Measurements from ENCODE around the gene SH2D2A. TPM values are rescaled to one million over a fixed set of nuclear protein-coding genes. Genes with fewer than 3 reads are reported as not detected.

SH2D2A gene
- total RNA-seq, 1 donor from 2014 or later = not detected

GRCh38 chr1:156781585-156782186 lies 35.0 kb downstream of the SH2D2A start:
- peak overlapping the region; percentile 17 for H3K27ac Mint-ChIP-seq (ENCODE audit: unreplicated experiment)
- no peak overlapping the region for H3K4me3 Mint-ChIP-seq (ENCODE audit: unreplicated experiment)
- H3K27me3 Mint-ChIP-seq (ENCODE audit: low read depth) = no peaks in the 10 kb centered on the region
- DNase-seq (ENCODE audit: low spot score) = no peak
- TF ChIP-seq, protein P1, sequence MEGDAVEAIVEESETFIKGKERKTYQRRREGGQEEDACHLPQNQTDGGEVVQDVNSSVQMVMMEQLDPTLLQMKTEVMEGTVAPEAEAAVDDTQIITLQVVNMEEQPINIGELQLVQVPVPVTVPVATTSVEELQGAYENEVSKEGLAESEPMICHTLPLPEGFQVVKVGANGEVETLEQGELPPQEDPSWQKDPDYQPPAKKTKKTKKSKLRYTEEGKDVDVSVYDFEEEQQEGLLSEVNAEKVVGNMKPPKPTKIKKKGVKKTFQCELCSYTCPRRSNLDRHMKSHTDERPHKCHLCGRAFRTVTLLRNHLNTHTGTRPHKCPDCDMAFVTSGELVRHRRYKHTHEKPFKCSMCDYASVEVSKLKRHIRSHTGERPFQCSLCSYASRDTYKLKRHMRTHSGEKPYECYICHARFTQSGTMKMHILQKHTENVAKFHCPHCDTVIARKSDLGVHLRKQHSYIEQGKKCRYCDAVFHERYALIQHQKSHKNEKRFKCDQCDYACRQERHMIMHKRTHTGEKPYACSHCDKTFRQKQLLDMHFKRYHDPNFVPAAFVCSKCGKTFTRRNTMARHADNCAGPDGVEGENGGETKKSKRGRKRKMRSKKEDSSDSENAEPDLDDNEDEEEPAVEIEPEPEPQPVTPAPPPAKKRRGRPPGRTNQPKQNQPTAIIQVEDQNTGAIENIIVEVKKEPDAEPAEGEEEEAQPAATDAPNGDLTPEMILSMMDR (IDR thresholded peaks at IDR 0.05) = no peak
- peaks cover 20% of the 10 kb centered on the region for H3K4me1 Mint-ChIP-seq (ENCODE audit: low read depth)
- H3K36me3 Mint-ChIP-seq (ENCODE audit: low read depth) = peaks cover 15% of the 10 kb centered on the region
- no peaks in the 10 kb centered on the region for H3K9me3 Mint-ChIP-seq (ENCODE audit: low read depth)

GRCh38 chr1:156777573-156777972 lies 39.1 kb downstream of the SH2D2A start:
- no peak overlapping the region for H3K4me3 Mint-ChIP-seq (ENCODE audit: unreplicated experiment)
- H3K36me3 Mint-ChIP-seq (ENCODE audit: low read depth) = peaks cover 11% of the 10 kb centered on the region
- H3K4me1 Mint-ChIP-seq (ENCODE audit: low read depth) = peaks cover 44% of the 10 kb centered on the region
- H3K27ac Mint-ChIP-seq (ENCODE audit: unreplicated experiment) = peak overlapping the region; percentile 13
- no peak for DNase-seq (ENCODE audit: low spot score)
- TF ChIP-seq, protein P1 (IDR thresholded peaks at IDR 0.05) = no peak
- H3K27me3 Mint-ChIP-seq (ENCODE audit: low read depth) = no peaks in the 10 kb centered on the region
- H3K9me3 Mint-ChIP-seq (ENCODE audit: low read depth) = no peaks in the 10 kb centered on the region

DNA sequence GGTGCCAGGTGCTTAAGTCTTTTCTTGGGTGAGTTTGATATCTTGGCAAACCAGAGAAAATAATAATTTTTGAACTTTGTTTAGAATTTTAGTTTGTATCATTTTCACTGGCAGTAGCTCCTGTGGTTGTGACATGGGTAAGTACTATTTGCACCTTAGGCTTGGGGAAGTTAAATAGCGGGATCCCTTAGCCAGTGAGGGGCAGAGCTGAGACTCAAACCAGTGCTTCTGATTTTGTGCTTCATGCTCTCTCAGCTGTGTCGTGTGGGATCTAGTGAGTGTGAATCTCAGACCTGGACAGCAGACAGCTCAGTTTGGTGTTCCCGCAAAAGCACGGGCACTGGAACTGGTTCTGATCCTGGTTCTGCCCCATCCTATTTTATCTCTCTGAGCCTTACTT lies 39.7 kb downstream of the SH2D2A start:
- H3K4me3 Mint-ChIP-seq (ENCODE audit: unreplicated experiment) = no peak overlapping the region
- peak overlapping the region; percentile 13 for H3K27ac Mint-ChIP-seq (ENCODE audit: unreplicated experiment)
- peaks cover 6% of the 10 kb centered on the region for H3K36me3 Mint-ChIP-seq (ENCODE audit: low read depth)
- DNase-seq (ENCODE audit: low spot score) = no peak
- TF ChIP-seq, protein P1 (IDR thresholded peaks at IDR 0.05) = no peak
- no peaks in the 10 kb centered on the region for H3K9me3 Mint-ChIP-seq (ENCODE audit: low read depth)
- H3K27me3 Mint-ChIP-seq (ENCODE audit: low read depth) = no peaks in the 10 kb centered on the region
- H3K4me1 Mint-ChIP-seq (ENCODE audit: low read depth) = peaks cover 50% of the 10 kb centered on the region

DNA sequence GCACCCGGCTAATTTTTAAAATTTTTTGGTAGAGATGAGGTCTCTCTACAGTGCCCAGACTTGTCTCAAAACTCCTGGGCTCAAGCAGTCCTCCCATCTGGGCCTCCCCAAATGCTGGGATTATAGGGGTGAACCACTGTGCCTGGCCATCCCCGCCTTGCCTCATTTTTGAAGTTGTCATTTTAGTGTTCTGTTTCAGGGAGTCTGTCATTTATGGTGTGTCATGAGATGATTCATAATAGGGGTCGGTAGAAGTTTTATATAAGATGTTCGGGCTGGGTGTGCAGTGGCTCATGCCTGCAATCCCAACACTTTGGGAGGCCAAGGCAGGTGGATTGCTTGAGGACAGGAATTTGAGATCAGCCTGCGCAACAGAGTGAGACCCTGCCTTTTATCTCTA lies 40.8 kb downstream of the SH2D2A start:
- TF ChIP-seq, protein P1 (IDR thresholded peaks at IDR 0.05) = no peak
- no peaks in the 10 kb centered on the region for H3K9me3 Mint-ChIP-seq (ENCODE audit: low read depth)
- no peak overlapping the region for H3K4me3 Mint-ChIP-seq (ENCODE audit: unreplicated experiment)
- H3K27ac Mint-ChIP-seq (ENCODE audit: unreplicated experiment) = peak overlapping the region; percentile 25
- H3K36me3 Mint-ChIP-seq (ENCODE audit: low read depth) = peaks cover 9% of the 10 kb centered on the region
- DNase-seq (ENCODE audit: low spot score) = no peak
- peaks cover 49% of the 10 kb centered on the region for H3K4me1 Mint-ChIP-seq (ENCODE audit: low read depth)
- H3K27me3 Mint-ChIP-seq (ENCODE audit: low read depth) = no peaks in the 10 kb centered on the region

DNA sequence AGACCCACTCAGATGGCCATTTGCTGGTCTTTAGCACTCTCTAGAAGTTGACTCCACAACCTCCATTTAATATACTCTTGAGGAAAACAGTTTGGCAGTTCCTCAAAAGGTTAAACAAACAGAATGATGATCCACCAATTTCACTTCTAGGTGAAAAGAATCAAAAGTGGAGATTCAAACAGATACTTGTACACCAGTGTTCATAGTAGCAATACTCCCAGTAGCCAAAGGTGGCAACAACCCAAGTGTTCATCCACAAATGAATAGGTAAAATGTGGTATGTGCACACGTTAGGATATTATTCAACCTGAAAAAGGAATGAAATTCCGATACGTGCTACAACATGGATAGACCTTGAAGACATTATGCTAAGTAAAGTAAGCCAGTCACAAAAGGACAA lies 43.0 kb downstream of the SH2D2A start:
- H3K4me3 Mint-ChIP-seq (ENCODE audit: unreplicated experiment) = no peak overlapping the region
- no peaks in the 10 kb centered on the region for H3K27me3 Mint-ChIP-seq (ENCODE audit: low read depth)
- DNase-seq (ENCODE audit: low spot score) = no peak
- H3K27ac Mint-ChIP-seq (ENCODE audit: unreplicated experiment) = peak overlapping the region; percentile 53
- no peaks in the 10 kb centered on the region for H3K9me3 Mint-ChIP-seq (ENCODE audit: low read depth)
- TF ChIP-seq, protein P1 (IDR thresholded peaks at IDR 0.05) = peak; percentile 40
- peaks cover 67% of the 10 kb centered on the region for H3K4me1 Mint-ChIP-seq (ENCODE audit: low read depth)
- peaks cover 9% of the 10 kb centered on the region for H3K36me3 Mint-ChIP-seq (ENCODE audit: low read depth)
